ENCODE data around the gene THRB.

DNA sequence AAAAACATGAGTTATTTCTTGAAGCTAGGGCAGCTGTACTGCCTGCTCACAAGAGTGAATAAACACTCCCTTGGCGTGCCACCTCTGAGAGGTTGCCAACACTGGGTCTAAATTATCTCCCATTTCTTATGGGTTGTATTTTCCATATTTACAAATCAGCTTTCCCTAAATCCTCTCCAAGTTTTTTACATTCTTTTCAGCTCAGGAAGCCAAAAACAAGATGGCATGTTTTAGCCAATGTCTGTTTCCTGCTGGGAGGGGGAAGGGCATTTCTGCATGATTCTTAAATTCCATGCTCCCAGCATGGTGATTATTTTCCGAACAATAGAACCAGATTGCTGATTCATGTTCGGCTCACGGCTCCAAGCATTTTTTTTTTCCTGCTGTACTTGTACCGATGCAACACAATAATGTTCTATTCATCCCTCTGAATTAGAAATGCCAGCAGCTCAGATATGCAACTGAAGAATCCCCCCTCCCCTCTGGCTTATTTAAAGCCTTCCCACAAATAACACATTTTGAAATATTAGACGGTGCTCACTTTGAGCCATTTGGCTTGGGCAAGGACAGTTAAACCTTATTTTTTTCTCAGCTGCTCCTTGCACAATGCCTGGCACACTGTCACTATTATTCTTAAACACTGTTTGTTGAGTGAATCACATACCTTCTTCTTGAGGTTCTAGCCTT lies 252.5 kb downstream of the THRB start:
- TF ChIP-seq EZH2 (IDR thresholded peaks at IDR 0.05; ENCODE audit: insufficient read depth, poor library complexity, severe bottlenecking) (no peak), EZH2phosphoT487 (IDR thresholded peaks at IDR 0.05; ENCODE audit: insufficient read depth, low read depth) (no peak)

Data from GM23248 (cell line).